Measurements from ENCODE around the gene CCDC50.

CCDC50 gene

GRCh38 chr3:191301782-191302411 lies 27.3 kb upstream of the CCDC50 start:
- no peak overlapping the region for H3K4me3 ChIP-seq (IDR thresholded peaks at IDR 0.05; ENCODE audit: insufficient read depth, low read depth, low read length)
- no peak overlapping the region for H3K27ac ChIP-seq
- no peaks in the 10 kb centered on the region for H4K20me1 ChIP-seq (ENCODE audit: insufficient read depth)
- no peaks in the 10 kb centered on the region for H3K27me3 ChIP-seq (ENCODE audit: insufficient read depth, low read depth)
- H3K36me3 ChIP-seq (ENCODE audit: insufficient read depth) = no peaks in the 10 kb centered on the region
- peaks cover 49% of the 10 kb centered on the region for H3K4me1 ChIP-seq (ENCODE audit: low read depth, poor library complexity, severe bottlenecking)
- TF ChIP-seq CTCF (conservative IDR thresholded peaks at IDR 0.05; ENCODE audit: low read depth, low read length) = no peak
- H2AFZ ChIP-seq (ENCODE audit: low read depth) = no peak overlapping the region
- no peak overlapping the region for H3K9ac ChIP-seq
- H3K4me2 ChIP-seq = no peak overlapping the region; the same call in 1 of the 2 replicates
- H3K79me2 ChIP-seq (ENCODE audit: insufficient read depth, low read depth) = no peaks in the 10 kb centered on the region

- Histone ChIP-seq H3K79me2 (ENCODE audit: insufficient read depth, low read depth) (no peaks in the 10 kb centered on the region), H3K4me3 (IDR thresholded peaks at IDR 0.05; ENCODE audit: insufficient read depth, low read depth, low read length) (no peak overlapping the region), H4K20me1 (ENCODE audit: insufficient read depth) (no peaks in the 10 kb centered on the region), H3K9ac (no peak overlapping the region), H3K36me3 (ENCODE audit: insufficient read depth) (no peaks in the 10 kb centered on the region), H3K4me2 (no peak overlapping the region), H3K27me3 (ENCODE audit: insufficient read depth, low read depth) (no peaks in the 10 kb centered on the region), H2AFZ (ENCODE audit: low read depth) (no peak overlapping the region), H3K4me1 (ENCODE audit: low read depth, poor library complexity, severe bottlenecking) (peaks cover 43% of the 10 kb centered on the region), H3K27ac (no peak overlapping the region)
- TF ChIP-seq CTCF (conservative IDR thresholded peaks at IDR 0.05; ENCODE audit: low read depth, low read length) = no peak
These were observed 26.7 kb upstream of the CCDC50 start for GRCh38 chr3:191302451-191302850.

GRCh38 chr3:191303596-191303995 lies 25.6 kb upstream of the CCDC50 start:
- Histone ChIP-seq H3K27ac (no peak overlapping the region), H3K27me3 (ENCODE audit: insufficient read depth, low read depth) (no peaks in the 10 kb centered on the region), H3K4me1 (ENCODE audit: low read depth, poor library complexity, severe bottlenecking) (peaks cover 33% of the 10 kb centered on the region), H4K20me1 (ENCODE audit: insufficient read depth) (no peaks in the 10 kb centered on the region), H3K36me3 (ENCODE audit: insufficient read depth) (no peaks in the 10 kb centered on the region), H3K4me2 (no peak overlapping the region), H2AFZ (ENCODE audit: low read depth) (no peak overlapping the region), H3K79me2 (ENCODE audit: insufficient read depth, low read depth) (no peaks in the 10 kb centered on the region), H3K9ac (no peak overlapping the region), H3K4me3 (IDR thresholded peaks at IDR 0.05; ENCODE audit: insufficient read depth, low read depth, low read length) (no peak overlapping the region)
- TF ChIP-seq CTCF (conservative IDR thresholded peaks at IDR 0.05; ENCODE audit: low read depth, low read length) = no peak

GRCh38 chr3:191306428-191306827 lies 22.8 kb upstream of the CCDC50 start:
- H3K27me3 ChIP-seq (ENCODE audit: insufficient read depth, low read depth) = no peaks in the 10 kb centered on the region
- no peak overlapping the region for H2AFZ ChIP-seq (ENCODE audit: low read depth)
- H3K27ac ChIP-seq = no peak overlapping the region
- H3K9ac ChIP-seq = no peak overlapping the region
- H3K4me2 ChIP-seq = no peak overlapping the region
- no peaks in the 10 kb centered on the region for H3K79me2 ChIP-seq (ENCODE audit: insufficient read depth, low read depth)
- H3K36me3 ChIP-seq (ENCODE audit: insufficient read depth) = no peaks in the 10 kb centered on the region
- no peak for TF ChIP-seq CTCF (conservative IDR thresholded peaks at IDR 0.05; ENCODE audit: low read depth, low read length)
- no peaks in the 10 kb centered on the region for H4K20me1 ChIP-seq (ENCODE audit: insufficient read depth)
- H3K4me3 ChIP-seq (IDR thresholded peaks at IDR 0.05; ENCODE audit: insufficient read depth, low read depth, low read length) = no peak overlapping the region
- peaks cover 5% of the 10 kb centered on the region for H3K4me1 ChIP-seq (ENCODE audit: low read depth, poor library complexity, severe bottlenecking)
